HEK293T (cell line): ENCODE data around the gene TAF11L13.
"Not testable (repeated sequence)": the region's sequence is repeated elsewhere in the genome, so short reads cannot be mapped to it uniquely, and the experiment has no call there.

Source experiments
- ARNT ChIP-seq: fragments of 450-650 bp; IDR thresholded peaks from 2 replicates; pipeline ENCODE4 v1.6.1; 2017; ENCODE audit warnings: mild to moderate bottlenecking
- BHLHE40 ChIP-seq: fragments of 450-650 bp; IDR thresholded peaks from 2 replicates; pipeline ENCODE4 v1.6.1; 2016; ENCODE audit warnings: mild to moderate bottlenecking, moderate library complexity, borderline replicate concordance
- ELF4 ChIP-seq: fragments of 450-650 bp; IDR thresholded peaks from 2 replicates; pipeline ENCODE4 v1.6.1; 2017; ENCODE audit warnings: antibody characterized with exemption
- L3MBTL2 ChIP-seq: fragments of 450-650 bp; conservative IDR thresholded peaks from 2 replicates; pipeline ENCODE4 v1.6.1; 2016; ENCODE audit warnings: mild to moderate bottlenecking
- NFRKB ChIP-seq: fragments of 450-650 bp; IDR thresholded peaks from 2 replicates; pipeline ENCODE4 v1.6.1; 2016; ENCODE audit warnings: mild to moderate bottlenecking, moderate library complexity
- PKNOX1 ChIP-seq: fragments of 450-650 bp; IDR thresholded peaks from 2 replicates; pipeline ENCODE4 v1.6.1; 2016
- SP1 ChIP-seq: fragments of 450-650 bp; IDR thresholded peaks from 2 replicates; pipeline ENCODE4 v1.6.1; 2017

- TF ChIP-seq PKNOX1, L3MBTL2, SP1, ARNT, ELF4, NFRKB, BHLHE40: not testable (repeated sequence)
Observed at GRCh38 chr5:17585658-17586057, 46.2 kb upstream of the TAF11L13 start, which contains the start of gene TAF11L7.
